ENCODE results near the gene MLLT6. TPM values are rescaled to one million over a fixed set of nuclear protein-coding genes. Genes with fewer than 3 reads are reported as not detected.
A peak's percentile ranks its signal among the peaks of the same experiment; 100 is the strongest.

The MLLT6 gene
- total RNA-seq, 1 donor from 2014 or later = 20.9 TPM

- H3K27ac Mint-ChIP-seq (ENCODE audit: unreplicated experiment) = peak overlapping the region; percentile 92
- H3K9me3 Mint-ChIP-seq (ENCODE audit: unreplicated experiment) = no peaks in the 10 kb centered on the region
- no peak for FAIRE-seq
- H3K36me3 ChIP-seq (ENCODE audit: insufficient read depth, low read length) = peaks cover 16% of the 10 kb centered on the region
- H4K20me1 ChIP-seq (ENCODE audit: insufficient read depth, low read length) = peaks cover 26% of the 10 kb centered on the region
- peaks cover 31% of the 10 kb centered on the region for H3K4me1 ChIP-seq (ENCODE audit: insufficient read depth, low read length)
- H3K27me3 ChIP-seq (ENCODE audit: insufficient read depth, low read length) = no peaks in the 10 kb centered on the region
- peak overlapping the region; percentile 99 for H3K4me3 Mint-ChIP-seq (ENCODE audit: unreplicated experiment)
- H3K9ac ChIP-seq (ENCODE audit: low read length) = peak overlapping the region; percentile 94
- peaks cover 11% of the 10 kb centered on the region for H3K4me1 Mint-ChIP-seq (ENCODE audit: low read depth, unreplicated experiment)
- TF ChIP-seq EZH2 (IDR thresholded peaks at IDR 0.05; ENCODE audit: insufficient read depth, low read length) = no peak
- TF ChIP-seq CTCF (IDR thresholded peaks at IDR 0.05; ENCODE audit: insufficient read depth, low read depth, low read length) = no peak
- H2AFZ ChIP-seq (ENCODE audit: low read depth, low read length) = peak overlapping the region; percentile 78
- H3K36me3 Mint-ChIP-seq (ENCODE audit: low read depth, unreplicated experiment) = peaks cover 6% of the 10 kb centered on the region
- H3K9me3 ChIP-seq (ENCODE audit: insufficient read depth, low read depth, low read length) = no peaks in the 10 kb centered on the region
- H3K4me3 ChIP-seq (ENCODE audit: insufficient read depth, low read depth, low read length) = peak overlapping the region; percentile 95
- peak overlapping the region; percentile 92 for H3K4me2 ChIP-seq (ENCODE audit: low read length)
- no peak for DNase-seq (ENCODE audit: low read depth)
- peak overlapping the region; percentile 71 for H3K27ac ChIP-seq (ENCODE audit: low read depth, low read length)
- peaks cover 33% of the 10 kb centered on the region for H3K79me2 ChIP-seq (ENCODE audit: insufficient read depth, low read length)
- H3K27me3 Mint-ChIP-seq (ENCODE audit: low read depth, unreplicated experiment) = no peaks in the 10 kb centered on the region
These were observed 48.0 kb downstream of the MLLT6 start for GRCh38 chr17:38753071-38753506.

GRCh38 chr17:38761612-38762011 lies 56.5 kb downstream of the MLLT6 start:
- H3K4me1 Mint-ChIP-seq (ENCODE audit: low read depth, unreplicated experiment) = no peaks in the 10 kb centered on the region
- Histone ChIP-seq H4K20me1 (ENCODE audit: insufficient read depth, low read length) (peaks cover 47% of the 10 kb centered on the region), H3K9me3 (ENCODE audit: insufficient read depth, low read depth, low read length) (no peaks in the 10 kb centered on the region), H3K79me2 (ENCODE audit: insufficient read depth, low read length) (peaks cover 3% of the 10 kb centered on the region), H2AFZ (ENCODE audit: low read depth, low read length) (no peak overlapping the region), H3K4me1 (ENCODE audit: insufficient read depth, low read length) (no peaks in the 10 kb centered on the region), H3K9ac (ENCODE audit: low read length) (no peak overlapping the region), H3K36me3 (ENCODE audit: insufficient read depth, low read length) (peaks cover 56% of the 10 kb centered on the region), H3K4me2 (ENCODE audit: low read length) (no peak overlapping the region), H3K27ac (ENCODE audit: low read depth, low read length) (no peak overlapping the region), H3K27me3 (ENCODE audit: insufficient read depth, low read length) (no peaks in the 10 kb centered on the region), H3K4me3 (ENCODE audit: insufficient read depth, low read depth, low read length) (no peak overlapping the region)
- no peaks in the 10 kb centered on the region for H3K9me3 Mint-ChIP-seq (ENCODE audit: unreplicated experiment)
- no peak overlapping the region for H3K27ac Mint-ChIP-seq (ENCODE audit: unreplicated experiment)
- TF ChIP-seq CTCF (IDR thresholded peaks at IDR 0.05; ENCODE audit: insufficient read depth, low read depth, low read length) (peak; percentile 13), EZH2 (IDR thresholded peaks at IDR 0.05; ENCODE audit: insufficient read depth, low read length) (no peak)
- H3K27me3 Mint-ChIP-seq (ENCODE audit: low read depth, unreplicated experiment) = no peaks in the 10 kb centered on the region
- peak overlapping the region; percentile 51 for H3K4me3 Mint-ChIP-seq (ENCODE audit: unreplicated experiment)
- FAIRE-seq (no peak), DNase-seq (ENCODE audit: low read depth) (no peak)
- H3K36me3 Mint-ChIP-seq (ENCODE audit: low read depth, unreplicated experiment) = peaks cover 32% of the 10 kb centered on the region

DNA sequence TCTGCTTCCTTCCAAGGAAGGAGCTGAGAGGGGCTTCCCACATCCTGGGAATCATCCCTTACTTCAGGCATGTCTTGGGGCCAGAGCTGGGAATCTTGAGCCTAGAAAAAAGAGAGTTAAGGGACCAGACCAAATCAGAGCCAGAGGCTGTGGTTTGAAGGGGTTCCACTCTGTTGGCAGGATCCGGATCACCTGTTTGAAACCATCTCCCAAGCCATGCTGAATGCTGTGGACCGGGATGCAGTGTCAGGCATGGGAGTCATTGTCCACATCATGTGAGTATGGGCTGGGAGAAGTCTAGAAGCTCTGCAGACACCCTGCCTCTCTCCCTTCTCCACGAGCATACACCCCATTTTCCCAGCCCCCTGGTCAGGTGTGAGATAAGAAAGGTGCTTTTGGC lies 57.2 kb downstream of the MLLT6 start:
- peaks cover 3% of the 10 kb centered on the region for H3K79me2 ChIP-seq (ENCODE audit: insufficient read depth, low read length)
- no peaks in the 10 kb centered on the region for H3K27me3 Mint-ChIP-seq (ENCODE audit: low read depth, unreplicated experiment)
- no peaks in the 10 kb centered on the region for H3K27me3 ChIP-seq (ENCODE audit: insufficient read depth, low read length)
- no peak overlapping the region for H2AFZ ChIP-seq (ENCODE audit: low read depth, low read length)
- H3K9ac ChIP-seq (ENCODE audit: low read length) = no peak overlapping the region
- no peak overlapping the region for H3K27ac Mint-ChIP-seq (ENCODE audit: unreplicated experiment)
- no peak overlapping the region for H3K4me3 ChIP-seq (ENCODE audit: insufficient read depth, low read depth, low read length)
- DNase-seq (ENCODE audit: low read depth) (no peak), FAIRE-seq (no peak)
- H3K9me3 ChIP-seq (ENCODE audit: insufficient read depth, low read depth, low read length) = no peaks in the 10 kb centered on the region
- H3K4me1 Mint-ChIP-seq (ENCODE audit: low read depth, unreplicated experiment) = no peaks in the 10 kb centered on the region
- H3K36me3 Mint-ChIP-seq (ENCODE audit: low read depth, unreplicated experiment) = peaks cover 32% of the 10 kb centered on the region
- TF ChIP-seq CTCF (IDR thresholded peaks at IDR 0.05; ENCODE audit: insufficient read depth, low read depth, low read length) = no peak
- TF ChIP-seq EZH2 (IDR thresholded peaks at IDR 0.05; ENCODE audit: insufficient read depth, low read length) = no peak
- no peak overlapping the region for H3K4me3 Mint-ChIP-seq (ENCODE audit: unreplicated experiment)
- no peak overlapping the region for H3K27ac ChIP-seq (ENCODE audit: low read depth, low read length)
- no peaks in the 10 kb centered on the region for H3K9me3 Mint-ChIP-seq (ENCODE audit: unreplicated experiment)
- H3K4me2 ChIP-seq (ENCODE audit: low read length) = no peak overlapping the region
- H3K36me3 ChIP-seq (ENCODE audit: insufficient read depth, low read length) = peaks cover 57% of the 10 kb centered on the region
- no peaks in the 10 kb centered on the region for H3K4me1 ChIP-seq (ENCODE audit: insufficient read depth, low read length)
- peaks cover 47% of the 10 kb centered on the region for H4K20me1 ChIP-seq (ENCODE audit: insufficient read depth, low read length)

Data from astrocyte (in vitro differentiated cells and primary cell).